ENCODE data around the gene BARX2.

Gene BARX2

DNA sequence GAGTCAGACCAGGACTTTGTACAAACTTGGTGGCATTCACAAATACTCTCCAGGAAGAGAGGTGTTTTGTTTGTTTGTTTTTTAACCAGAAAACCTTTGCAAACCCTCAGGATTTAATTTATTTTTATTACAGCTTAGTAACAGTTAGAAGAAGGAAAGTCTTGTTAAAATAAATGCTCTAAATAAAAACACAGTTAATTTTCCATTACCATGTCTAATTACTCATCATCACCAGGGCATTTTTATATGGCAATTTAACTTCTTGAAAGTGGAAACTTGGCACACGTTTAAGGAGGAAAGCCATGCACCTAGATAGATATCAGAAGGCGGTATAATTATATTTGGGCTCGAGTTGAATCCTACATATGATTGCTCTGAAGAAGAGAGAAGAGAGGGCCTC, 7.4 kb downstream of the BARX2 start:
- TF ChIP-seq, protein P1, sequence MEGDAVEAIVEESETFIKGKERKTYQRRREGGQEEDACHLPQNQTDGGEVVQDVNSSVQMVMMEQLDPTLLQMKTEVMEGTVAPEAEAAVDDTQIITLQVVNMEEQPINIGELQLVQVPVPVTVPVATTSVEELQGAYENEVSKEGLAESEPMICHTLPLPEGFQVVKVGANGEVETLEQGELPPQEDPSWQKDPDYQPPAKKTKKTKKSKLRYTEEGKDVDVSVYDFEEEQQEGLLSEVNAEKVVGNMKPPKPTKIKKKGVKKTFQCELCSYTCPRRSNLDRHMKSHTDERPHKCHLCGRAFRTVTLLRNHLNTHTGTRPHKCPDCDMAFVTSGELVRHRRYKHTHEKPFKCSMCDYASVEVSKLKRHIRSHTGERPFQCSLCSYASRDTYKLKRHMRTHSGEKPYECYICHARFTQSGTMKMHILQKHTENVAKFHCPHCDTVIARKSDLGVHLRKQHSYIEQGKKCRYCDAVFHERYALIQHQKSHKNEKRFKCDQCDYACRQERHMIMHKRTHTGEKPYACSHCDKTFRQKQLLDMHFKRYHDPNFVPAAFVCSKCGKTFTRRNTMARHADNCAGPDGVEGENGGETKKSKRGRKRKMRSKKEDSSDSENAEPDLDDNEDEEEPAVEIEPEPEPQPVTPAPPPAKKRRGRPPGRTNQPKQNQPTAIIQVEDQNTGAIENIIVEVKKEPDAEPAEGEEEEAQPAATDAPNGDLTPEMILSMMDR (IDR thresholded peaks at IDR 0.05; ENCODE audit: low read length, missing control alignments), result no peak
- DNase-seq (ENCODE audit: low read depth), result no peak
- no peak overlapping the region for H3K4me3 ChIP-seq (replicated peaks; ENCODE audit: low read depth, low read length)

DNA sequence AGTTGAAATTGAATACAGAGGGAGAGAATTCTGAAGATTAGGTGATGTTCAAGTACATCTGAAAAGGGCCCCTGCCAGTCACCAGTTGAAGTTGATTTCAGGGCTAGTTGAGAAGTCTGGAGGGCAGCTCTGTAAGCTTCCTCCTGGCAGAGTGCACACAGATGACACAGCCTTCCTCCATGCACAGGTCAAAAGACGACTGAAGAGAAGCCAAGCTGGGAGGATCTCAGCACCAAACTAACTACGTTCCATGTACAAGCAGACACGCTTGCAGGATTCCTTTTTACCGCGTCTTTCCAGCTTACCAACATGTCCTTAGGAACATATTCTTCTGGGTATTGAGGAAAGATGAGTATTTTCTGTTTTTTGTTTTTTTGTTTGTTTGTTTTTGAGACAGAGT, 7.9 kb downstream of the BARX2 start:
- DNase-seq (ENCODE audit: low read depth), result no peak
- no peak overlapping the region for H3K4me3 ChIP-seq (replicated peaks; ENCODE audit: low read depth, low read length)
- TF ChIP-seq, protein P1 (IDR thresholded peaks at IDR 0.05; ENCODE audit: low read length, missing control alignments), result no peak

DNA sequence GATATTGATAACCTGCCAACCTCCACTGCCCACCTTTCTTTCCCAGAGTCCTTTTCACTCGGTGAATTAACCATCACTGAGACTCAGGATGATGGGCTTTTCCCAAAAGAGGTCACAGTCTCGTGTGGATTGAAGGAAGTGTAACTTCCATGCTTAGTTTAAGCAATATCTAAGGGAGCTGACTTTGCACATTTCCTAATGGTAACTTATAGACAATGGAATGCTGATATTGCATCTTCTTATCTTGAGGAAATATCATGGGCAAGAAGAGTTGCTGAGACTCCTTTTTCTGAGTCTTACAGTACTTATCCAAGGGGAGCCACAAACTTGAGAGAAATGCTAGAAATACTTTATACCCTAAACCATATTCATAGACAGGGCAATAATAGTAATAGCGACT, 8.8 kb downstream of the BARX2 start:
- TF ChIP-seq, protein P1 (IDR thresholded peaks at IDR 0.05; ENCODE audit: low read length, missing control alignments), result no peak
- no peak overlapping the region for H3K4me3 ChIP-seq (replicated peaks; ENCODE audit: low read depth, low read length)
- DNase-seq (ENCODE audit: low read depth), result no peak

DNA sequence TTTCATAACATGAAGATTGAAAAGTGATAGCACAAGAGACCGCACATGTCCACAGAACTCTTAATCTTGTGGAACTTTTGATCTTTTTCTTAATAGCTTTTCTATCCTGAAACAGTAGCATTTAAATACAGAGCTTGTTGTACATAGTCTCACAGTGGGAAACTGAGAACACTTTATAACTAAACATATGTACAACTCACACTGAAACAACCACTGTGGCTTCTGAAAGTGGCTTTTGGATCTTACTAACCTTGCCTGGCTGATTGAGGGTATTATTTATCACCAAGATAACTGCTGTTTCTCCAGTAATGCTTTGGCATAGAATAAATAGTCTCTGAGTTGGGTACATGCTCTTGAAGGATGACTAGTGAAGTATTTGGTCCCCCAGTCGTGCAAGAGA, 10.2 kb downstream of the BARX2 start:
- no peak for DNase-seq (ENCODE audit: low read depth)
- TF ChIP-seq, protein P1 (IDR thresholded peaks at IDR 0.05; ENCODE audit: low read length, missing control alignments), result no peak
- no peak overlapping the region for H3K4me3 ChIP-seq (replicated peaks; ENCODE audit: low read depth, low read length)

DNA sequence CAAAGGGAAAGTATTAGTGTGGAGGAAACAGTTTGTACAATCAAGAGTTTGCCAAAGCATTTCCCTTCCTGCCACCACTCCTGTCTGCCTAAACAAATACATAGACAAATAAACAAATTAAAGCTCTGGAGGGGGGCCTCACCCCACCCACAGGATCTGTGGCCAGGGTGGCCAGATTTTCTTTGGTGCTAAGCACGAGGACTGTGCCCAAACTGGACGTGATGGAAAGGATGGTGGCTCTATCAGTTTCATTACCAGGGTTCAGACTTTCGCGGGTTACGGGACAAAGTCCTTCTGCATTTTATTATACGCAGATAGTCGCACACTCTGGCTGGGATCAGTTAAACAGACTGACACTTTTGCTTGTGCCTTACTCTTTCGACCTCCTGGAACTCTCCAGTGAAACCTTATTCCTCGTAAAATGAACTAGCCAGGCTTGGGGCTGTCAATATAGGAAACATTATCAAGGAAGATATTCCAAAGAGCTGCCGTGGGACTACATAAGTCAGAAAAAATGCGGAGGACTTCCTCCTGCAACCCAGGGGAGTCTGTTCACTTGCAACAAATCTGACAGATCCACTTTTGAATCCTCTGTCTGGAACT, 11.2 kb downstream of the BARX2 start:
- TF ChIP-seq, protein P1 (IDR thresholded peaks at IDR 0.05; ENCODE audit: low read length, missing control alignments), result no peak
- peak; percentile 25 for DNase-seq (ENCODE audit: low read depth)
- H3K4me3 ChIP-seq (replicated peaks; ENCODE audit: low read depth, low read length), result no peak overlapping the region

DNA sequence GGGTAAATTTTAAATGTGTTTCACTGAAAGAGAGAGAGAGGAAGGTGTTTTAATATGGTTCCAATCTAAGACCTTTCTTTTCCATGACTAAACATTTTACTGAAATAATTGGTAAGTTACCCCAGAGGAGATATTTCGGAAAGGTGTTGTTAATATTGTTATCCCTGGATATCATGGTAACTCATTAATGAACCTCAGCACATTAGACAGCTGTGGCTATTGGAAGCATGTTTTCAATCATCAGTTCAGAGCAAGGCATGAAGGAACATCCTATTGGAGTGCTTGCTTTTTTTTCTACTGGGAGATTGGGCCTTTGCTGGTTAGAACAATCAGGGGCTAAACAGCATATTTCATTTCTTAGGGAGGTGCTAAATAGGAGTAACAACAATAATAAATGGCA, 11.8 kb downstream of the BARX2 start:
- no peak overlapping the region for H3K4me3 ChIP-seq (replicated peaks; ENCODE audit: low read depth, low read length)
- TF ChIP-seq, protein P1 (IDR thresholded peaks at IDR 0.05; ENCODE audit: low read length, missing control alignments), result no peak

DNA sequence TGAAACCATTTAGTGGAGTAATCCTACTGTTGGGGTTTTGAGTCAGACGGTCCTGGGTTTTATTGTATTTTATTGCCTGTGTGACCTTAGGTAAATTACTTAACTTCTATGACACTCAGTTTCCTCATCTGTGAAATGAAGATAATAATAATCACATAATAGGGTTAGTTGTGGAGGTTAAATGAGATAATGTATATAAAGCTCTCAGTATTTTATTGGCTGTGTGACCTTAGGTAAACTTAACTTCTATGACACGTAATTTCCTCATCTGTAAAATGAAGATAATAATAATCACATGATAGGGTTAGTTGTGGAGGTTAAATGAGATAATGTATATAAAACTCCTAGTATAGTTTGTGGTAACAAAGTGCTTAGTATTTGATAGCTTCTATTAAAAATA, 13.2 kb downstream of the BARX2 start:
- no peak for DNase-seq (ENCODE audit: low read depth)
- TF ChIP-seq, protein P1 (IDR thresholded peaks at IDR 0.05; ENCODE audit: low read length, missing control alignments), result no peak
- H3K4me3 ChIP-seq (replicated peaks; ENCODE audit: low read depth, low read length), result no peak overlapping the region

More for the DNA sequence above, 11.8 kb downstream of the BARX2 start:
- no peak for DNase-seq (ENCODE audit: low read depth)

All from fibroblast of pulmonary artery (primary cell).